ENCODE results near the gene GPR39.

GPR39 gene

DNA sequence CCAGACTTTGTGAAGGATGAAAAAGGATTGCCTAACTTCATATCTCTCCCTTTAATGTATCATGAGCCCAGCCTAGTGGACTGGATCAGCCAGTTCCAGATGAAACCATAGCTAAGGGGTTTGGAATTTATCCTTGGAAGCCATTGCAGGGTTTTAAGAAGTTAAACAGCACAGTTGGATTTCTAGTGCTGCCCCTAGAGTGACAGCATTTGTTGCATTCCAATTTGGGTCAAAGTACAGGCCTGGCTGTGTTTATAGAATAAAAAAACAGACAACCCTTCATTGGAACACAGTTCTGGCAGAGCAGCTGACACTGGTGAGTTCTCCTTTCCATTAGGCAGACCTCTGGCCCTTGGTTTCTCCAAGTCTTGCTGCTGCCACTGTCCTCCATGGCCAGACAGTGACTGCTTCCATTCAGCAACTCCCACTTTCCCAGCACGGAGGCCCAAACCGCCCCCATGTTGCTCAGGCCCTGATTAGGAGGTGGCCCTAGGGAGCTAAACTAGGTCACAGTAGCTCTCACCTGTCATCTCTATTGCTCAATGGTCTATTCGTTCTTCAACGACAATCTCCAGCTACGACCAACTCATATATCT lies 8.0 kb downstream of the GPR39 start:
- no peak overlapping the region for H2AFZ ChIP-seq (ENCODE audit: low read depth, low read length, severe bottlenecking)
- no peaks in the 10 kb centered on the region for H3K27me3 ChIP-seq (ENCODE audit: low read length)
- no peaks in the 10 kb centered on the region for H3K9me2 ChIP-seq (replicated peaks; ENCODE audit: insufficient read depth, low read length)
- no peaks in the 10 kb centered on the region for H3F3A ChIP-seq (ENCODE audit: insufficient read depth)
- no peak overlapping the region for H3K27ac ChIP-seq (ENCODE audit: low read depth, low read length)
- no peak overlapping the region for H3K4me3 ChIP-seq (ENCODE audit: insufficient read depth, low read length, poor library complexity, severe bottlenecking)
- no peak overlapping the region for H3K9ac ChIP-seq (ENCODE audit: low read length)
- H4K20me1 ChIP-seq (ENCODE audit: low read depth, low read length) = no peaks in the 10 kb centered on the region
- no peak overlapping the region for H3K4me2 ChIP-seq (ENCODE audit: low read depth, low read length, poor library complexity, severe bottlenecking)
- no peaks in the 10 kb centered on the region for H3K79me2 ChIP-seq (ENCODE audit: insufficient read depth, low read length)
- no peaks in the 10 kb centered on the region for H3K36me3 ChIP-seq (ENCODE audit: low read length)
- no peaks in the 10 kb centered on the region for H3K9me3 ChIP-seq (ENCODE audit: insufficient read depth, low read length)
- no peak for TF ChIP-seq EZH2phosphoT487 (conservative IDR thresholded peaks at IDR 0.05; ENCODE audit: low read length)
- TF ChIP-seq, protein P1, sequence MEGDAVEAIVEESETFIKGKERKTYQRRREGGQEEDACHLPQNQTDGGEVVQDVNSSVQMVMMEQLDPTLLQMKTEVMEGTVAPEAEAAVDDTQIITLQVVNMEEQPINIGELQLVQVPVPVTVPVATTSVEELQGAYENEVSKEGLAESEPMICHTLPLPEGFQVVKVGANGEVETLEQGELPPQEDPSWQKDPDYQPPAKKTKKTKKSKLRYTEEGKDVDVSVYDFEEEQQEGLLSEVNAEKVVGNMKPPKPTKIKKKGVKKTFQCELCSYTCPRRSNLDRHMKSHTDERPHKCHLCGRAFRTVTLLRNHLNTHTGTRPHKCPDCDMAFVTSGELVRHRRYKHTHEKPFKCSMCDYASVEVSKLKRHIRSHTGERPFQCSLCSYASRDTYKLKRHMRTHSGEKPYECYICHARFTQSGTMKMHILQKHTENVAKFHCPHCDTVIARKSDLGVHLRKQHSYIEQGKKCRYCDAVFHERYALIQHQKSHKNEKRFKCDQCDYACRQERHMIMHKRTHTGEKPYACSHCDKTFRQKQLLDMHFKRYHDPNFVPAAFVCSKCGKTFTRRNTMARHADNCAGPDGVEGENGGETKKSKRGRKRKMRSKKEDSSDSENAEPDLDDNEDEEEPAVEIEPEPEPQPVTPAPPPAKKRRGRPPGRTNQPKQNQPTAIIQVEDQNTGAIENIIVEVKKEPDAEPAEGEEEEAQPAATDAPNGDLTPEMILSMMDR (IDR thresholded peaks at IDR 0.05; ENCODE audit: insufficient read depth, low read length, poor library complexity, severe bottlenecking) = no peak

DNA sequence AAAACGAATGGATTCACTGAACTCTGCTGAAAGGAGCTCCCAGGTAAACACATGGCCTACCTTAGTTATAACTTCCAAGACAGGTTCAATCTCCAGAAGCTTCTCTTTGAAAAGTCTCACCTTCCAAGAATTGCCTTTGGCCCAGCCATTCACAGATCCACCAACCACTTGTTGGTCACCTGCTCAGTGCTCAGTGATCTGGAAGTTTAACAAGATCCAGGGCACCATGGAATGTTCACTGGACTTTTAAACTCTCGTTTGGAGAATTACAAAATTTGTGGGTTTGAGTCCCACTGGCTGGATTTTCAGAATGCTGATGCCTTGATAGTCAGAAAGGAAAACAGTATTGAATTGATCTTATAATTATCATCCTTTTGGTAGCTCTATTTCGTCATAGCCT lies 9.4 kb downstream of the GPR39 start:
- H3K27ac ChIP-seq (ENCODE audit: low read depth, low read length) = no peak overlapping the region
- TF ChIP-seq, protein P1 (IDR thresholded peaks at IDR 0.05; ENCODE audit: insufficient read depth, low read length, poor library complexity, severe bottlenecking) = no peak
- no peak for TF ChIP-seq EZH2phosphoT487 (conservative IDR thresholded peaks at IDR 0.05; ENCODE audit: low read length)
- H3K36me3 ChIP-seq (ENCODE audit: low read length) = no peaks in the 10 kb centered on the region
- H3F3A ChIP-seq (ENCODE audit: insufficient read depth) = no peaks in the 10 kb centered on the region
- no peaks in the 10 kb centered on the region for H3K9me2 ChIP-seq (replicated peaks; ENCODE audit: insufficient read depth, low read length)
- H3K79me2 ChIP-seq (ENCODE audit: insufficient read depth, low read length) = no peaks in the 10 kb centered on the region
- no peak overlapping the region for H3K9ac ChIP-seq (ENCODE audit: low read length)
- H3K4me2 ChIP-seq (ENCODE audit: low read depth, low read length, poor library complexity, severe bottlenecking) = no peak overlapping the region
- H3K9me3 ChIP-seq (ENCODE audit: insufficient read depth, low read length) = no peaks in the 10 kb centered on the region
- H3K27me3 ChIP-seq (ENCODE audit: low read length) = no peaks in the 10 kb centered on the region
- no peak overlapping the region for H2AFZ ChIP-seq (ENCODE audit: low read depth, low read length, severe bottlenecking)
- H4K20me1 ChIP-seq (ENCODE audit: low read depth, low read length) = no peaks in the 10 kb centered on the region
- no peak overlapping the region for H3K4me3 ChIP-seq (ENCODE audit: insufficient read depth, low read length, poor library complexity, severe bottlenecking)

DNA sequence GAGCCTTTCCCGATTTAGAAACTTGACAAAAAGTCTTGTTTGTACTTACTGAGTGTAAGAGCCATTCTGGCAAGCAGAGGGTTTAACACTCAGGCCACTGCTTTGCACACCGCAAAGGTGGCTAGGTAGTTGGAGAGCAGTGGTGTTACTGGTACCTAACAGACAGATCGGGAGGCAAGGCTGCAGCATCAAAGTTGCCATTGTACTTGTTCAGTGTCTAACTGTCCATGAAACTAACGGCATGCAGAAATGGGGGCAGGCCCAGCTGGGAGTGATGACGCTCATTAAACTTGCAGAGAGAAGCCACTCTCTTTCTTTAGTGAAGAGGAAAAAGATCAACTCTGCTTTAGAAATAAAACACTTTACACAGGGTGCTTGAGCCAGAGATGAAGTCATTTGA lies 10.1 kb downstream of the GPR39 start:
- Histone ChIP-seq H3K9me3 (ENCODE audit: insufficient read depth, low read length) (no peaks in the 10 kb centered on the region; the same call in 1 of the 2 replicates), H3K4me3 (ENCODE audit: insufficient read depth, low read length, poor library complexity, severe bottlenecking) (no peak overlapping the region), H3K27me3 (ENCODE audit: low read length) (no peaks in the 10 kb centered on the region), H3K36me3 (ENCODE audit: low read length) (no peaks in the 10 kb centered on the region), H4K20me1 (ENCODE audit: low read depth, low read length) (no peaks in the 10 kb centered on the region), H3K27ac (ENCODE audit: low read depth, low read length) (no peak overlapping the region), H3F3A (ENCODE audit: insufficient read depth) (no peaks in the 10 kb centered on the region), H3K9ac (ENCODE audit: low read length) (no peak overlapping the region), H3K9me2 (replicated peaks; ENCODE audit: insufficient read depth, low read length) (no peaks in the 10 kb centered on the region), H2AFZ (ENCODE audit: low read depth, low read length, severe bottlenecking) (no peak overlapping the region), H3K79me2 (ENCODE audit: insufficient read depth, low read length) (no peaks in the 10 kb centered on the region), H3K4me2 (ENCODE audit: low read depth, low read length, poor library complexity, severe bottlenecking) (no peak overlapping the region)
- TF ChIP-seq EZH2phosphoT487 (conservative IDR thresholded peaks at IDR 0.05; ENCODE audit: low read length) = no peak
- TF ChIP-seq, protein P1 (IDR thresholded peaks at IDR 0.05; ENCODE audit: insufficient read depth, low read length, poor library complexity, severe bottlenecking) = no peak
